IPS-20b (cell line): ENCODE measurements around the gene PLCE1.
A peak's percentile ranks its signal among the peaks of the same experiment; 100 is the strongest.
"Not testable (repeated sequence)": the region's sequence is repeated elsewhere in the genome, so short reads cannot be mapped to it uniquely, and the experiment has no call there.

ENCODE experiments used
- H3K27ac ChIP-seq: one replicate; pipeline ENCODE4 v1.5.1; 2013; ENCODE audit warnings: low read length
- H3K27me3 ChIP-seq: 2 replicates; pipeline ENCODE4 v1.6.1; 2013; ENCODE audit warnings: mild to moderate bottlenecking, low read length, inconsistent platforms; ENCODE audit not compliant: insufficient read depth
- H3K36me3 ChIP-seq: 2 replicates; pipeline ENCODE4 v1.6.1; 2013; ENCODE audit warnings: low read depth, mild to moderate bottlenecking, inconsistent platforms, low read length, moderate library complexity; ENCODE audit not compliant: insufficient read depth
- H3K4me1 ChIP-seq: 2 replicates; pipeline ENCODE4 v1.6.1; 2013; ENCODE audit warnings: mild to moderate bottlenecking, control low read depth, inconsistent platforms, low read length, moderate library complexity; ENCODE audit not compliant: insufficient read depth
- H3K4me3 ChIP-seq: 2 replicates; pipeline ENCODE4 v1.5.1; 2013; ENCODE audit warnings: mild to moderate bottlenecking, low read length, inconsistent platforms
- H3K9ac ChIP-seq: 2 replicates; pipeline ENCODE4 v1.6.1; 2013; ENCODE audit warnings: low read depth, mild to moderate bottlenecking, inconsistent platforms, low read length, moderate library complexity
- H3K9me3 ChIP-seq: 2 replicates; pipeline ENCODE4 v1.6.1; 2013; ENCODE audit warnings: mild to moderate bottlenecking, low read depth, low read length, inconsistent platforms; ENCODE audit not compliant: insufficient read depth

The PLCE1 gene

GRCh38 chr10:93967756-93968155 lies 26.0 kb upstream of the PLCE1 start:
- H3K4me1 ChIP-seq = no peaks in the 10 kb centered on the region
- H3K27me3 ChIP-seq = no peaks in the 10 kb centered on the region
- H3K9me3 ChIP-seq = 0 out of 2 replicates have a peak, but pooled peaks cover 4% of the 10 kb centered on the region
- no peak overlapping the region for H3K27ac ChIP-seq
- H3K4me3 ChIP-seq = no peak overlapping the region
- H3K9ac ChIP-seq = no peak overlapping the region
- H3K36me3 ChIP-seq = no peaks in the 10 kb centered on the region

GRCh38 chr10:93968540-93968945 lies 25.2 kb upstream of the PLCE1 start:
- Histone ChIP-seq H3K9me3 (0 out of 2 replicates have a peak, but pooled peaks cover 4% of the 10 kb centered on the region), H3K27me3 (no peaks in the 10 kb centered on the region), H3K4me1 (no peaks in the 10 kb centered on the region), H3K36me3 (no peaks in the 10 kb centered on the region), H3K9ac (no peak overlapping the region), H3K4me3 (no peak overlapping the region), H3K27ac (no peak overlapping the region)

GRCh38 chr10:93970433-93971010 lies 23.2 kb upstream of the PLCE1 start:
- H3K4me3 ChIP-seq, H3K9ac ChIP-seq, H3K36me3 ChIP-seq, H3K27ac ChIP-seq, H3K9me3 ChIP-seq, H3K27me3 ChIP-seq, H3K4me1 ChIP-seq: not testable (repeated sequence)

- Histone ChIP-seq H3K9me3 (0 out of 2 replicates have a peak, but pooled peaks cover 4% of the 10 kb centered on the region), H3K4me3 (no peak overlapping the region), H3K27ac (no peak overlapping the region), H3K36me3 (no peaks in the 10 kb centered on the region), H3K4me1 (no peaks in the 10 kb centered on the region), H3K9ac (no peak overlapping the region), H3K27me3 (no peaks in the 10 kb centered on the region)
Observed at GRCh38 chr10:93973748-93974445, 19.8 kb upstream of the PLCE1 start.

GRCh38 chr10:93977442-93977841 lies 16.3 kb upstream of the PLCE1 start:
- no peaks in the 10 kb centered on the region for H3K9me3 ChIP-seq
- no peaks in the 10 kb centered on the region for H3K4me1 ChIP-seq
- no peaks in the 10 kb centered on the region for H3K27me3 ChIP-seq
- no peak overlapping the region for H3K27ac ChIP-seq
- H3K36me3 ChIP-seq = no peaks in the 10 kb centered on the region
- no peak overlapping the region for H3K4me3 ChIP-seq
- H3K9ac ChIP-seq = no peak overlapping the region

GRCh38 chr10:93980486-93980885 lies 13.2 kb upstream of the PLCE1 start:
- Histone ChIP-seq H3K9me3 (no peaks in the 10 kb centered on the region), H3K27me3 (no peaks in the 10 kb centered on the region), H3K9ac (no peak overlapping the region), H3K4me3 (no peak overlapping the region), H3K4me1 (no peaks in the 10 kb centered on the region), H3K27ac (no peak overlapping the region), H3K36me3 (no peaks in the 10 kb centered on the region)

- Histone ChIP-seq H3K36me3 (no peaks in the 10 kb centered on the region), H3K27me3 (peaks cover 76% of the 10 kb centered on the region), H3K9me3 (no peaks in the 10 kb centered on the region), H3K4me3 (no peak overlapping the region), H3K9ac (no peak overlapping the region), H3K27ac (no peak overlapping the region), H3K4me1 (no peaks in the 10 kb centered on the region)
Observed at GRCh38 chr10:93991114-93991513, 2.6 kb upstream of the PLCE1 start.

GRCh38 chr10:93991596-93992284 lies 2.0 kb upstream of the PLCE1 start:
- no peaks in the 10 kb centered on the region for H3K9me3 ChIP-seq
- no peaks in the 10 kb centered on the region for H3K36me3 ChIP-seq
- H3K4me1 ChIP-seq = no peaks in the 10 kb centered on the region
- H3K9ac ChIP-seq = no peak overlapping the region
- peaks cover 82% of the 10 kb centered on the region for H3K27me3 ChIP-seq
- H3K4me3 ChIP-seq = no peak overlapping the region
- H3K27ac ChIP-seq = no peak overlapping the region

GRCh38 chr10:93992400-93993030 lies 1.2 kb upstream of the PLCE1 start:
- no peaks in the 10 kb centered on the region for H3K36me3 ChIP-seq
- H3K4me3 ChIP-seq = no peak overlapping the region
- no peaks in the 10 kb centered on the region for H3K9me3 ChIP-seq
- H3K27ac ChIP-seq = no peak overlapping the region
- peaks cover 87% of the 10 kb centered on the region for H3K27me3 ChIP-seq
- no peaks in the 10 kb centered on the region for H3K4me1 ChIP-seq
- H3K9ac ChIP-seq = no peak overlapping the region

- Histone ChIP-seq H3K4me3 (peak overlapping the region; percentile 60), H3K36me3 (no peaks in the 10 kb centered on the region), H3K27ac (no peak overlapping the region), H3K4me1 (no peaks in the 10 kb centered on the region), H3K27me3 (peaks cover 87% of the 10 kb centered on the region), H3K9ac (no peak overlapping the region), H3K9me3 (no peaks in the 10 kb centered on the region)
Observed at GRCh38 chr10:93993414-93993781, 333 bp upstream of the PLCE1 start.

GRCh38 chr10:93994438-93994801 lies 689 bp downstream of the PLCE1 start:
- H3K36me3 ChIP-seq = no peaks in the 10 kb centered on the region
- peak overlapping the region; percentile 72 for H3K4me3 ChIP-seq
- H3K4me1 ChIP-seq = no peaks in the 10 kb centered on the region
- H3K27me3 ChIP-seq = peaks cover 97% of the 10 kb centered on the region
- no peaks in the 10 kb centered on the region for H3K9me3 ChIP-seq
- no peak overlapping the region for H3K9ac ChIP-seq
- H3K27ac ChIP-seq = no peak overlapping the region

GRCh38 chr10:93995182-93995581 lies 1.5 kb downstream of the PLCE1 start:
- Histone ChIP-seq H3K4me3 (no peak overlapping the region), H3K9ac (no peak overlapping the region), H3K27ac (no peak overlapping the region), H3K9me3 (no peaks in the 10 kb centered on the region), H3K4me1 (no peaks in the 10 kb centered on the region), H3K36me3 (no peaks in the 10 kb centered on the region), H3K27me3 (peaks cover 94% of the 10 kb centered on the region)
